NCI-H2107 (cell line): Measurements from ENCODE around the gene GALNT13.

Experiments
- DNase-seq: peaks from one replicate; lab custom pipeline; 2025; lab: John Stamatoyannopoulos, UW

Gene GALNT13

GRCh38 chr2:154223726-154224125 is 352.0 kb downstream of the GALNT13 start:
- DNase-seq: no peak

GRCh38 chr2:154226931-154227330 is 355.2 kb downstream of the GALNT13 start:
- no peak for DNase-seq

- no peak for DNase-seq
Observed at GRCh38 chr2:154228566-154229280, 357.0 kb downstream of the GALNT13 start.

GRCh38 chr2:154229966-154230365 is 358.2 kb downstream of the GALNT13 start:
- DNase-seq: no peak

GRCh38 chr2:154231021-154231420 is 359.3 kb downstream of the GALNT13 start:
- no peak for DNase-seq

GRCh38 chr2:154233231-154233630 is 361.5 kb downstream of the GALNT13 start:
- no peak for DNase-seq

GRCh38 chr2:154238252-154238651 is 366.5 kb downstream of the GALNT13 start:
- no peak for DNase-seq

GRCh38 chr2:154240316-154240715 is 368.6 kb downstream of the GALNT13 start:
- DNase-seq: no peak

GRCh38 chr2:154240921-154241379 is 369.2 kb downstream of the GALNT13 start:
- DNase-seq: no peak

GRCh38 chr2:154242687-154243086 is 371.0 kb downstream of the GALNT13 start:
- DNase-seq: no peak

GRCh38 chr2:154243685-154244084 is 372.0 kb downstream of the GALNT13 start:
- no peak for DNase-seq

GRCh38 chr2:154244932-154245331 is 373.2 kb downstream of the GALNT13 start:
- DNase-seq: no peak

- DNase-seq: no peak
Observed at GRCh38 chr2:154247503-154247902, 375.8 kb downstream of the GALNT13 start.

- no peak for DNase-seq
Observed at GRCh38 chr2:154256136-154256535, 384.4 kb downstream of the GALNT13 start.

- DNase-seq: no peak
Observed at GRCh38 chr2:154259030-154259429, 387.3 kb downstream of the GALNT13 start.

- no peak for DNase-seq
Observed at GRCh38 chr2:154261473-154262027, 389.8 kb downstream of the GALNT13 start.

GRCh38 chr2:154263206-154263605 is 391.5 kb downstream of the GALNT13 start:
- no peak for DNase-seq

GRCh38 chr2:154264024-154264423 is 392.3 kb downstream of the GALNT13 start:
- no peak for DNase-seq

GRCh38 chr2:154267983-154268382 is 396.3 kb downstream of the GALNT13 start:
- DNase-seq: no peak

GRCh38 chr2:154280543-154280942 is 408.8 kb downstream of the GALNT13 start:
- DNase-seq: no peak

- no peak for DNase-seq
Observed at GRCh38 chr2:154289870-154290269, 418.1 kb downstream of the GALNT13 start.

- DNase-seq: no peak
Observed at GRCh38 chr2:154291511-154291910, 419.8 kb downstream of the GALNT13 start.

- DNase-seq: no peak
Observed at GRCh38 chr2:154291927-154292326, 420.2 kb downstream of the GALNT13 start.

GRCh38 chr2:154293864-154294263 is 422.1 kb downstream of the GALNT13 start:
- no peak for DNase-seq
